ENCODE measurements around the gene TNFRSF11A. TPM values are rescaled to one million over a fixed set of nuclear protein-coding genes. Genes with fewer than 3 reads are reported as not detected.

TNFRSF11A gene
- total RNA-seq, 2 experiments from 2014 or later = 8.0 to 9.7 TPM

- DNase-seq (no peak), ATAC-seq (no peak)
- no peaks in the 10 kb centered on the region for H3K4me1 Mint-ChIP-seq
- H3K36me3 Mint-ChIP-seq = peaks cover 2% of the 10 kb centered on the region
- H3K27ac Mint-ChIP-seq = no peak overlapping the region
- peaks cover 2% of the 10 kb centered on the region for H3K9me3 Mint-ChIP-seq (ENCODE audit: low read depth)
- CTCF ChIA-PET = interaction anchor here (0.6 to 2.1 kb wide), 4 partner anchors 9 to 235 kb away, joined by 3 to 6 read pairs (median 4); no protein-coding TSS in a partner anchor
- peaks cover 17% of the 10 kb centered on the region for H3K27me3 Mint-ChIP-seq
- no peak overlapping the region for H3K4me3 Mint-ChIP-seq
These were observed 109.7 kb downstream of the TNFRSF11A start for GRCh38 chr18:62434798-62435197.

GRCh38 chr18:62435435-62436031 lies 110.4 kb downstream of the TNFRSF11A start:
- CTCF ChIA-PET = interaction anchor here (1.0 to 2.1 kb wide), 3 partner anchors 10 to 236 kb away, joined by 3 to 6 read pairs (median 4); no protein-coding TSS in a partner anchor
- Mint-ChIP-seq H3K27ac (no peak overlapping the region), H3K4me3 (no peak overlapping the region), H3K9me3 (ENCODE audit: low read depth) (peaks cover 2% of the 10 kb centered on the region), H3K27me3 (peaks cover 17% of the 10 kb centered on the region), H3K4me1 (no peaks in the 10 kb centered on the region), H3K36me3 (peaks cover 1% of the 10 kb centered on the region)
- ATAC-seq (no peak), DNase-seq (no peak)

- no peaks in the 10 kb centered on the region for H3K36me3 Mint-ChIP-seq
- no peak for DNase-seq
- no peak overlapping the region for H3K4me3 Mint-ChIP-seq
- no peak overlapping the region for H3K27ac Mint-ChIP-seq
- peaks cover 17% of the 10 kb centered on the region for H3K27me3 Mint-ChIP-seq
- CTCF ChIA-PET = interaction anchor here (0.5 to 2.6 kb wide), 2 partner anchors 11 to 85 kb away, joined by 3 to 13 read pairs; no protein-coding TSS in a partner anchor
- H3K9me3 Mint-ChIP-seq (ENCODE audit: low read depth) = no peaks in the 10 kb centered on the region
- no peaks in the 10 kb centered on the region for H3K4me1 Mint-ChIP-seq
- ATAC-seq = no peak
These were observed 111.6 kb downstream of the TNFRSF11A start for GRCh38 chr18:62436636-62437234.

- Mint-ChIP-seq H3K27ac (no peak overlapping the region), H3K27me3 (peaks cover 17% of the 10 kb centered on the region), H3K9me3 (ENCODE audit: low read depth) (no peaks in the 10 kb centered on the region), H3K36me3 (no peaks in the 10 kb centered on the region), H3K4me3 (no peak overlapping the region), H3K4me1 (no peaks in the 10 kb centered on the region)
- ATAC-seq (no peak), DNase-seq (no peak)
- CTCF ChIA-PET = interaction anchor here (0.5 to 2.6 kb wide), 2 partner anchors 11 to 85 kb away, joined by 3 to 13 read pairs; no protein-coding TSS in a partner anchor
These were observed 112.3 kb downstream of the TNFRSF11A start for GRCh38 chr18:62437235-62438017.

- Mint-ChIP-seq H3K27ac (no peak overlapping the region), H3K36me3 (no peaks in the 10 kb centered on the region), H3K27me3 (peaks cover 17% of the 10 kb centered on the region), H3K9me3 (ENCODE audit: low read depth) (no peaks in the 10 kb centered on the region), H3K4me1 (no peaks in the 10 kb centered on the region), H3K4me3 (no peak overlapping the region)
- no peak for ATAC-seq
- DNase-seq = no peak
- CTCF ChIA-PET = interaction anchor here (2.6 kb wide), 1 partner anchor 12 kb away, joined by 13 read pairs; no protein-coding TSS in a partner anchor
These were observed 112.9 kb downstream of the TNFRSF11A start for GRCh38 chr18:62438018-62438329.

GRCh38 chr18:62438402-62438801 lies 113.3 kb downstream of the TNFRSF11A start:
- H3K27me3 Mint-ChIP-seq = peaks cover 17% of the 10 kb centered on the region
- ATAC-seq (no peak), DNase-seq (no peak)
- H3K9me3 Mint-ChIP-seq (ENCODE audit: low read depth) = no peaks in the 10 kb centered on the region
- H3K36me3 Mint-ChIP-seq = no peaks in the 10 kb centered on the region
- H3K4me1 Mint-ChIP-seq = no peaks in the 10 kb centered on the region
- H3K4me3 Mint-ChIP-seq = no peak overlapping the region
- CTCF ChIA-PET = interaction anchor here (2.6 kb wide), 1 partner anchor 12 kb away, joined by 13 read pairs; no protein-coding TSS in a partner anchor
- no peak overlapping the region for H3K27ac Mint-ChIP-seq

GRCh38 chr18:62438866-62439265 lies 113.8 kb downstream of the TNFRSF11A start:
- no peak for DNase-seq
- H3K27me3 Mint-ChIP-seq = peaks cover 17% of the 10 kb centered on the region
- no peak overlapping the region for H3K4me3 Mint-ChIP-seq
- H3K27ac Mint-ChIP-seq = no peak overlapping the region
- H3K4me1 Mint-ChIP-seq = no peaks in the 10 kb centered on the region
- no peaks in the 10 kb centered on the region for H3K36me3 Mint-ChIP-seq
- ATAC-seq = no peak
- H3K9me3 Mint-ChIP-seq (ENCODE audit: low read depth) = no peaks in the 10 kb centered on the region
- CTCF ChIA-PET = interaction anchor here (2.6 kb wide), 1 partner anchor 13 kb away, joined by 13 read pairs; no protein-coding TSS in a partner anchor

Other genes with a start within 250 kb of the TNFRSF11A start
- gene PIGN, start 138.3 kb upstream of the TNFRSF11A start, total RNA-seq = 10 to 100 TPM; 27.8 to 32.1 TPM
- 10 to 100 TPM; 33.3 to 41.2 TPM for gene RELCH, start 138.1 kb upstream of the TNFRSF11A start, total RNA-seq
- gene ZCCHC2, start 197.7 kb downstream of the TNFRSF11A start, total RNA-seq = 10 to 100 TPM; 45.7 to 71.8 TPM